CD4-positive, CD25-positive, alpha-beta regulatory T cell (primary cell): ENCODE results near the gene FBN3. TPM values are rescaled to one million over a fixed set of nuclear protein-coding genes. Genes with fewer than 3 reads are reported as not detected.
"Not testable (repeated sequence)": the region's sequence is repeated elsewhere in the genome, so short reads cannot be mapped to it uniquely, and the experiment has no call there.

Source experiments
- ATAC-seq, 2 donors: fragments of 150-1000 bp; cut with Tn5 transposase; one replicate each; pipeline ENCODE4 v1.10.0; 2021; ENCODE audit warnings: low read depth in 2 of 2, moderate number of reproducible peaks in 2 of 2, moderate library complexity in 1 of 2
- DNase-seq, 3 donors: peaks; one replicate each; pipeline versions ENCODE4 v3.0.0 to v3.0.0-alpha.2; 2012 to 2022; ENCODE audit warnings: mixed read lengths in 1 of 3
- H3K27ac ChIP-seq: one replicate; pipeline ENCODE4 v1.7.0; 2013; ENCODE audit warnings: mild to moderate bottlenecking, low read length; ENCODE audit not compliant: insufficient read depth, poor library complexity, severe bottlenecking
- H3K27me3 ChIP-seq: one replicate; pipeline ENCODE4 v1.7.0; 2013; ENCODE audit warnings: low read length; ENCODE audit not compliant: control insufficient read depth, insufficient read depth
- H3K36me3 ChIP-seq: one replicate; pipeline ENCODE4 v1.7.0; 2013; ENCODE audit warnings: mild to moderate bottlenecking, low read length, moderate library complexity; ENCODE audit not compliant: control insufficient read depth, insufficient read depth
- H3K4me1 ChIP-seq: 2 replicates; pipeline ENCODE4 v1.7.0; 2013; ENCODE audit warnings: mild to moderate bottlenecking, low read length; ENCODE audit not compliant: insufficient read depth, control insufficient read depth, poor library complexity, severe bottlenecking
- H3K4me3 ChIP-seq: one replicate; pipeline ENCODE4 v1.7.0; 2013; ENCODE audit warnings: low read depth, mild to moderate bottlenecking, low read length, moderate library complexity
- H3K9me3 ChIP-seq, 2 experiments: 1 replicate in 1 of 2; 2 replicates in 1 of 2; pipeline ENCODE4 v1.7.0; 2013; ENCODE audit warnings: low read length in 2 of 2, mild to moderate bottlenecking in 1 of 2, moderate library complexity in 1 of 2; ENCODE audit not compliant: control insufficient read depth in 2 of 2
- H3K27ac Mint-ChIP-seq, 3 donors: one replicate each; pipeline ENCODE4 v1.8.0; 2020 to 2022; ENCODE audit warnings: mild to moderate bottlenecking in 3 of 3, mixed read lengths in 3 of 3, moderate library complexity in 2 of 3
- H3K27me3 Mint-ChIP-seq: one replicate; pipeline ENCODE4 v1.8.0; 2022; ENCODE audit warnings: mild to moderate bottlenecking, mixed read lengths
- H3K36me3 Mint-ChIP-seq: one replicate; pipeline ENCODE4 v1.8.0; 2020; ENCODE audit warnings: mixed read lengths
- H3K4me1 Mint-ChIP-seq, 4 donors: one replicate each; pipeline ENCODE4 v1.8.0; 2020 to 2022; ENCODE audit warnings: mixed read lengths in 4 of 4, mild to moderate bottlenecking in 1 of 4
- H3K4me3 Mint-ChIP-seq, 4 donors: one replicate each; pipeline ENCODE4 v1.8.0; 2020 to 2022; ENCODE audit warnings: mild to moderate bottlenecking in 4 of 4, mixed read lengths in 4 of 4, moderate library complexity in 3 of 4
- H3K9me3 Mint-ChIP-seq, 7 donors: one replicate each; pipeline ENCODE4 v1.8.0; 2020 to 2022; ENCODE audit warnings: mixed read lengths in 7 of 7, mild to moderate bottlenecking in 3 of 7, moderate library complexity in 2 of 7
- polyA plus RNA-seq, 4 donors: library from polyadenylated mRNA; unstranded; fragments of 300-500 nt; fragmentation: Illumina TruSeq; gene quantifications; one replicate each; pipeline ENCODE4 v1.2.3, GENCODE V29; 2021
- total RNA-seq: library from RNA; stranded (reverse); gene quantifications from one replicate; pipeline ENCODE4 v1.2.3, GENCODE V29; 2022

FBN3 gene
- total and polyA plus RNA-seq, 5 donors from 2014 or later = 0.07 TPM; not detected in 4

GRCh38 chr19:8154014-8154413 is 4.6 kb upstream of the FBN3 start:
- not testable (repeated sequence) for H3K27ac ChIP-seq, ATAC-seq, H3K27ac Mint-ChIP-seq, H3K36me3 ChIP-seq, H3K4me1 ChIP-seq, H3K36me3 Mint-ChIP-seq, H3K27me3 ChIP-seq, H3K4me3 Mint-ChIP-seq, H3K9me3 Mint-ChIP-seq, H3K9me3 ChIP-seq, H3K4me3 ChIP-seq, H3K4me1 Mint-ChIP-seq
- peaks cover 28% of the 10 kb centered on the region for H3K27me3 Mint-ChIP-seq
- peak in 1 of 3 donors; percentile 47 for DNase-seq

- H3K27me3 Mint-ChIP-seq = peaks cover 41% of the 10 kb centered on the region
- no peak overlapping the region for H3K4me3 ChIP-seq
- no peak overlapping the region for H3K27ac ChIP-seq
- no peak overlapping the region for H3K27ac Mint-ChIP-seq
- no peaks in the 10 kb centered on the region for H3K9me3 Mint-ChIP-seq
- no peak overlapping the region for H3K4me3 Mint-ChIP-seq
- no peak for DNase-seq
- peaks cover 10% of the 10 kb centered on the region for H3K27me3 ChIP-seq
- H3K4me1 ChIP-seq = peaks cover 8% of the 10 kb centered on the region
- no peaks in the 10 kb centered on the region for H3K36me3 ChIP-seq
- H3K4me1 Mint-ChIP-seq = peaks cover 0 to 10% (median 0%) of the 10 kb centered on the region in 4 donors
- H3K9me3 ChIP-seq = no peaks in the 10 kb centered on the region
- no peak for ATAC-seq
- no peaks in the 10 kb centered on the region for H3K36me3 Mint-ChIP-seq
Measured at GRCh38 chr19:8151767-8152035, 2.3 kb upstream of the FBN3 start.

GRCh38 chr19:8150998-8151766 is 1.8 kb upstream of the FBN3 start:
- Histone ChIP-seq H3K9me3 (no peaks in the 10 kb centered on the region), H3K27me3 (peaks cover 10% of the 10 kb centered on the region), H3K36me3 (no peaks in the 10 kb centered on the region), H3K27ac (no peak overlapping the region), H3K4me3 (no peak overlapping the region), H3K4me1 (peaks cover 8% of the 10 kb centered on the region)
- no peaks in the 10 kb centered on the region for H3K36me3 Mint-ChIP-seq
- H3K27ac Mint-ChIP-seq = peak overlapping the region in 1 of 3 donors; percentile 23
- H3K9me3 Mint-ChIP-seq = no peaks in the 10 kb centered on the region
- H3K27me3 Mint-ChIP-seq = peaks cover 46% of the 10 kb centered on the region
- DNase-seq (no peak), ATAC-seq (no peak)
- H3K4me1 Mint-ChIP-seq = peaks cover 0 to 12% (median 0%) of the 10 kb centered on the region in 4 donors
- no peak overlapping the region for H3K4me3 Mint-ChIP-seq

GRCh38 chr19:8150178-8150865 is 930 bp upstream of the FBN3 start:
- DNase-seq (no peak), ATAC-seq (no peak)
- Histone ChIP-seq H3K4me3 (no peak overlapping the region), H3K9me3 (no peaks in the 10 kb centered on the region), H3K4me1 (peaks cover 8% of the 10 kb centered on the region), H3K36me3 (no peaks in the 10 kb centered on the region), H3K27me3 (peaks cover 10% of the 10 kb centered on the region), H3K27ac (no peak overlapping the region)
- Mint-ChIP-seq H3K36me3 (no peaks in the 10 kb centered on the region), H3K27me3 (peaks cover 50% of the 10 kb centered on the region), H3K9me3 (no peaks in the 10 kb centered on the region), H3K4me1 (peaks cover 0 to 12% (median 0%) of the 10 kb centered on the region in 4 donors), H3K4me3 (no peak overlapping the region), H3K27ac (peak overlapping the region in 1 of 3 donors; percentile 23)

- Mint-ChIP-seq H3K36me3 (no peaks in the 10 kb centered on the region), H3K27me3 (peaks cover 55% of the 10 kb centered on the region), H3K4me3 (peak overlapping the region in 3 of 4 donors; percentile 55 to 73 (median 63)), H3K4me1 (peaks cover 0 to 12% (median 0%) of the 10 kb centered on the region in 4 donors), H3K27ac (no peak overlapping the region), H3K9me3 (no peaks in the 10 kb centered on the region)
- no peak overlapping the region for H3K4me3 ChIP-seq
- peaks cover 8% of the 10 kb centered on the region for H3K4me1 ChIP-seq
- H3K36me3 ChIP-seq = no peaks in the 10 kb centered on the region
- no peak for DNase-seq
- H3K9me3 ChIP-seq = no peaks in the 10 kb centered on the region
- peaks cover 10% of the 10 kb centered on the region for H3K27me3 ChIP-seq
- no peak overlapping the region for H3K27ac ChIP-seq
- ATAC-seq = no peak
Measured at GRCh38 chr19:8148410-8149260, 757 bp downstream of the FBN3 start.

- H3K4me3 Mint-ChIP-seq = peak overlapping the region in 3 of 4 donors; percentile 55 to 73 (median 63)
- H3K4me1 Mint-ChIP-seq = peaks cover 0 to 12% (median 0%) of the 10 kb centered on the region in 4 donors
- H3K27me3 ChIP-seq = peaks cover 10% of the 10 kb centered on the region
- no peak overlapping the region for H3K27ac Mint-ChIP-seq
- H3K4me3 ChIP-seq = no peak overlapping the region
- peaks cover 50% of the 10 kb centered on the region for H3K27me3 Mint-ChIP-seq
- ATAC-seq (no peak), DNase-seq (no peak)
- no peaks in the 10 kb centered on the region for H3K36me3 Mint-ChIP-seq
- no peaks in the 10 kb centered on the region for H3K9me3 Mint-ChIP-seq
- H3K27ac ChIP-seq = no peak overlapping the region
- peaks cover 8% of the 10 kb centered on the region for H3K4me1 ChIP-seq
- no peaks in the 10 kb centered on the region for H3K9me3 ChIP-seq
- no peaks in the 10 kb centered on the region for H3K36me3 ChIP-seq
Measured at GRCh38 chr19:8148088-8148409, 1.3 kb downstream of the FBN3 start.

GRCh38 chr19:8147582-8147978 is 1.8 kb downstream of the FBN3 start:
- ATAC-seq = no peak
- peaks cover 10% of the 10 kb centered on the region for H3K27me3 ChIP-seq
- H3K4me3 Mint-ChIP-seq = no peak overlapping the region

More at GRCh38 chr19:8147582-8147978, 1.8 kb downstream of the FBN3 start:
- Mint-ChIP-seq H3K27ac (no peak overlapping the region), H3K36me3 (no peaks in the 10 kb centered on the region), H3K27me3 (peaks cover 50% of the 10 kb centered on the region), H3K4me1 (peaks cover 0 to 12% (median 0%) of the 10 kb centered on the region in 4 donors), H3K9me3 (no peaks in the 10 kb centered on the region)
- no peak overlapping the region for H3K4me3 ChIP-seq
- no peak for DNase-seq
- H3K9me3 ChIP-seq = no peaks in the 10 kb centered on the region
- peaks cover 8% of the 10 kb centered on the region for H3K4me1 ChIP-seq
- H3K27ac ChIP-seq = no peak overlapping the region
- H3K36me3 ChIP-seq = no peaks in the 10 kb centered on the region
